Right lobe of liver (tissue), 4 donors: ENCODE measurements around the gene TNP2.

Experiments used
- CTCF ChIP-seq, 4 donors: fragments of 200-600 bp in 3 of 4; fragments of 450-650 bp in 1 of 4; IDR thresholded peaks; one replicate each; pipeline versions ENCODE4 v1.5.1 to v1.8.0; 2016 to 2022; ENCODE audit warnings: antibody characterized with exemption in 4 of 4, mild to moderate bottlenecking in 2 of 4
- POLR2A ChIP-seq: fragments of 450-650 bp; IDR thresholded peaks from one replicate; pipeline ENCODE4 v1.6.1; 2017; ENCODE audit warnings: antibody characterized with exemption, mild to moderate bottlenecking
- donor health status: DM: no; HTN: no; CAD: no.
- donor health status: DM: no; HTN: no; CAD: no.
- donor health status: DM: no; HTN: yes; CAD: no.

- no peak for TF ChIP-seq CTCF (IDR thresholded peaks at IDR 0.05)
- no peak for TF ChIP-seq POLR2A
Measured at GRCh38 chr16:11280616-11281522, 11.7 kb upstream of the TNP2 start, which contains the start of gene PRM1.
